Measurements from ENCODE around the gene C18orf32. TPM values are rescaled to one million over a fixed set of nuclear protein-coding genes. Genes with fewer than 3 reads are reported as not detected.
A peak's percentile ranks its signal among the peaks of the same experiment; 100 is the strongest.

C18orf32 gene
- 10 to 100 TPM; 37.1 to 56.6 TPM for total RNA-seq

- peak within 1 kb of the TSS; percentile 94 to 95 for H3K27ac ChIP-seq
- intact Hi-C loops (cut with DNase I), result loop anchor here (5.0 kb wide), 1 partner anchor 810 kb away; no protein-coding TSS in a partner anchor
- peak within 1 kb of the TSS; percentile 74 to 82 for H3K4me3 ChIP-seq
- 5% methylated on average over 48 of the region's 69 CpGs for WGBS
- H3K4me1 ChIP-seq (replicated peaks), result peaks cover 4% of the 10 kb centered on the region
- peak; percentile 90 for DNase-seq (ENCODE audit: low spot score)
- no peaks in the 10 kb centered on the region for H3K36me3 ChIP-seq
- H3K27me3 ChIP-seq (replicated peaks; ENCODE audit: insufficient read depth), result no peaks in the 10 kb centered on the region
- H3K9me3 ChIP-seq, result no peaks in the 10 kb centered on the region
- TF ChIP-seq POLR2AphosphoS5 (IDR thresholded peaks at IDR 0.05) (peak; percentile 92), CTCF (IDR thresholded peaks at IDR 0.05) (no peak), POLR2A (IDR thresholded peaks at IDR 0.05) (peak; percentile 91)
Observed at GRCh38 chr18:49486953-49487710, at the start of gene C18orf32. Gene C18orf32, minus strand, starts transcription at chr18:49487234. Its CDS starts 3,486 bp downstream, at chr18:49483748.

- Histone ChIP-seq H3K36me3 (no peaks in the 10 kb centered on the region), H3K4me3 (no peak overlapping the region), H3K4me1 (replicated peaks) (no peaks in the 10 kb centered on the region), H3K9me3 (no peaks in the 10 kb centered on the region), H3K27me3 (replicated peaks; ENCODE audit: insufficient read depth) (no peaks in the 10 kb centered on the region), H3K27ac (no peak overlapping the region)
- no peak for TF ChIP-seq CTCF (IDR thresholded peaks at IDR 0.05)
- intact Hi-C loops (cut with DNase I), result no loop called here
- WGBS, result 86% methylated on average over 1 of the region's 1 CpG
- no peak for DNase-seq (ENCODE audit: low spot score)
Observed at GRCh38 chr18:49534846-49535601, 48.0 kb upstream of the C18orf32 start.

GRCh38 chr18:49531678-49532153, 44.7 kb upstream of the C18orf32 start:
- intact Hi-C loops (cut with DNase I), result no loop called here
- TF ChIP-seq POLR2A (IDR thresholded peaks at IDR 0.05) (no peak), CTCF (IDR thresholded peaks at IDR 0.05) (no peak), POLR2AphosphoS5 (IDR thresholded peaks at IDR 0.05) (no peak)
- H3K9me3 ChIP-seq, result no peaks in the 10 kb centered on the region
- H3K27me3 ChIP-seq (replicated peaks; ENCODE audit: insufficient read depth), result no peaks in the 10 kb centered on the region
- H3K4me1 ChIP-seq (replicated peaks), result no peaks in the 10 kb centered on the region
- 73% methylated on average over 10 of the region's 10 CpGs for WGBS
- no peaks in the 10 kb centered on the region for H3K36me3 ChIP-seq
- no peak overlapping the region for H3K4me3 ChIP-seq
- DNase-seq (ENCODE audit: low spot score), result no peak
- H3K27ac ChIP-seq, result no peak overlapping the region

GRCh38 chr18:49529596-49529995, 42.6 kb upstream of the C18orf32 start:
- WGBS, result 78% methylated on average over 3 of the region's 3 CpGs
- H3K27me3 ChIP-seq (replicated peaks; ENCODE audit: insufficient read depth), result no peaks in the 10 kb centered on the region
- no peaks in the 10 kb centered on the region for H3K36me3 ChIP-seq
- H3K9me3 ChIP-seq, result no peaks in the 10 kb centered on the region
- intact Hi-C loops (cut with DNase I), result no loop called here
- H3K4me3 ChIP-seq, result no peak overlapping the region
- TF ChIP-seq CTCF (IDR thresholded peaks at IDR 0.05) (no peak), POLR2A (IDR thresholded peaks at IDR 0.05) (no peak), POLR2AphosphoS5 (IDR thresholded peaks at IDR 0.05) (no peak)
- H3K27ac ChIP-seq, result no peak overlapping the region
- no peak for DNase-seq (ENCODE audit: low spot score)
- no peaks in the 10 kb centered on the region for H3K4me1 ChIP-seq (replicated peaks)
